RCC 7860 (cell line): ENCODE measurements around the gene TOR1AIP2.
"Not testable (repeated sequence)": the region's sequence is repeated elsewhere in the genome, so short reads cannot be mapped to it uniquely, and the experiment has no call there.

ENCODE experiments used
- DNase-seq: peaks from one replicate; pipeline ENCODE4 v3.0.0-alpha.2; 2015; ENCODE audit warnings: low spot score
- FAIRE-seq: peaks from 2 replicates; lab custom pipeline; 2012; peaks lifted over from hg19 to GRCh38; lab: Jason Lieb, UNC

Gene TOR1AIP2

DNA sequence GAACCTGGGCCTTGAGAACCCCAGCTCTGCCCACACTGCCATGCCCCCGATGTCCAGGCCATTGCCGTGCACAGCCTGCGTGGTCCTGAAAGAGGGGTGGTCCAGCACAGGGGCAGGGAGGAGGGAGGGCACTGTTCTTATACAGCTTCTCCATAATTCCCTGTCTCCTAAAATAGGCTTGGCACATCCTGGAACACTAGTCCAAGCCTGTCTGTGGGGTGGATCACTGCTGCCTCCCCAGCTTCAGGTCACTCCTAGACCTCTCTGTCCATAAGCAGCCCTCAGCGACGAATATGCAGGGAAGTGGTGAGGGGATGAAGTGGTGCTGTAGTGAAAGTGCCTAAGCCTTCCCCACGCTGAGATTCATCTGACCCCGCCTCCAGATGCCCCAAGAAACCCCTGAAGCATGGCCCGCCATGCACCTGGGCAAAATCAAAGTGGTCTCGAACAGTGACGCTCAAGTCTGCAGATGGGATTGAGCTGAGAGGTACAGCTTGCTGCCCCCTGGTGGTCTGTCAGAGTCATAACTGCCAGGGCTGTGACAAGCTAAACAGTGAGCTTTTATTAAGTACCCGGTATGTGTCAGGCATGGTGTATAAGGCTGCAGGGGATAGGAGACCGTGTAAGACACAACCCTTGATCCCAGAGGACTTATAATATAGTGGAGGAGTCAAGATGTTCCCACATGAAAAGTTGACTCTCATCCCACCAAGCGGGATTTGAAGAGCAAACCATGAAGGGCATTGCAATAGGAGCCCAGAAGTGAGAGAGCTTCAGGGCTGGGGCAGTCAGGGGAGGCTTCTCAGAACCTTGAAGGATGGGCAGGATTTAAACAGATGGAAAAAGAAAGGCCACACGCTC is 67.9 kb downstream of the TOR1AIP2 start:
- FAIRE-seq (no peak), DNase-seq (peak; percentile 46)

DNA sequence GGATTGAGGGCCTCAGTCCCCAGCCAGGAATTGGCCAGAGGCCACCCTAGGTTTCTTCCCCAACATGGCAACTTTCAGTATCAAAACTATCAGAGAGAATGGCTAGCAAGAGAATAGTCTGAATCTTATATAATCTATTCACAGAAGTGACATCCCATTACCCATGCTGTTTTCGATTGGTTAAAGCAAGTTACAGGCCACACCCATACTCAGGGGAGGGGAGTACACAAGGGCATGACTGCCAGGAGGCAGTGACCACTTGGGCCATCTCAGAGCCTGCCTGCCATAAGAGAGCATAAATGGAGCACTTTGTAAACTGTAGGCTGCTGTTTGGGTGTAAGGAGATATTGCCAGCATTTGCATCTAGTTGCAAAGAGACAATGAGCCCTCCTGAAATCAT is 69.1 kb downstream of the TOR1AIP2 start:
- no peak for DNase-seq
- FAIRE-seq = no peak

DNA sequence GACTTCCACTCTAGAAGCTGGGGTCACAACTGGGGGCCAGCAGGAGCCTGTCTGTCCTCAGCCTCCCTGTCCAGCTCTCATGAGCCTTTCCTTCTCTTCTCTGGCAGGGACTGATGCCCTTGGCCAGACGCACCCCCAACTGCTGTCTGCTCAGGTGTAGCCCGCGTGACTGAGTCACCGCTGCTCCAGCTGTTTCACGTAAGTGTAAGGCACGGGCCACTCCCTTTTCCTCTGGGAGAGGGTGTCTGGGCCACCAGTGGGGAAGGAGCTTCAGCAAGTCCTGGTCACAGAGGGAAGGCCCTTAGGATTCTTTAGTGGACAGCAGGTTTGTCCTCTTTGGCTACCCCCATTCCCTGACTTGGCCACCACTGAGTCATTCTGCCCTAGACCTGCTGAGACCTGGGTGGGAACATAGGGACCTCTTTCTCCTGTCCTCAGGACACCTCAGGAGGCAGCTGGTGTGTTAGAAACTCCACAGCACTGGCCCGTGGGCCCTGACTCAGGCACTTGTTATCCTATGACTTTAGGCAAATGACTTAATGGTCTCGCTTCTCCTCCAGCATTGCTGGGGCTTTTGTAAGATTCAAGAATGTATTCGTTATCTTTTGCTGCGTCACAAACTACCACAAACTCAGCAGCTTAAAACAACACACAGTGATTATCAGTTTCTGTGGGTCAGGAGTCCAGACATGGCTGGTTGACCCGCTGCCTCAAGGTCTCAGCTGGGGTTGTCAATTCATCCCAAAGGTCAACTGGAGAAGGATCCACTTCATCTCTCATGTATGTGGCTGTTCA is 69.7 kb downstream of the TOR1AIP2 start:
- DNase-seq = peak; percentile 79
- no peak for FAIRE-seq

DNA sequence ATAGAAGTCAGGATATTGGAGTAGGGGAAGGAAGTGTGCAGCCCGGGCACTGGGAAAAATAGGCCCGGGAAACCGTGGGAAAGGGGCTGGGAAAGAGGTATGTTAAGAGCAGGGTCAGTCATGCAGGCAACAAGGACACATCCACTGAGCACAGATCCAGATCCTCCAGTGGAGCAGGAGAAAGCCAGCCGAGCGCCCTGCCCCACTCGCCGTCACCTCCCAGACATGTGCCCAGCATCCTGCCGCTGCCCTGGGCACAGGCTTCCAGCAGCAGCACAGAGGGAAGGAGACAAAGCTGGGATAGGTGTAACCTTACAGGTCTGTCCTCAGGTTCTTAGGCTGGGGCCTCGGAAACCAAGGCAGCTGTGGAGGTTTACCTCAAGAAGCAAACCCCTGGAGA is 70.3 kb downstream of the TOR1AIP2 start:
- FAIRE-seq = no peak
- no peak for DNase-seq

DNA sequence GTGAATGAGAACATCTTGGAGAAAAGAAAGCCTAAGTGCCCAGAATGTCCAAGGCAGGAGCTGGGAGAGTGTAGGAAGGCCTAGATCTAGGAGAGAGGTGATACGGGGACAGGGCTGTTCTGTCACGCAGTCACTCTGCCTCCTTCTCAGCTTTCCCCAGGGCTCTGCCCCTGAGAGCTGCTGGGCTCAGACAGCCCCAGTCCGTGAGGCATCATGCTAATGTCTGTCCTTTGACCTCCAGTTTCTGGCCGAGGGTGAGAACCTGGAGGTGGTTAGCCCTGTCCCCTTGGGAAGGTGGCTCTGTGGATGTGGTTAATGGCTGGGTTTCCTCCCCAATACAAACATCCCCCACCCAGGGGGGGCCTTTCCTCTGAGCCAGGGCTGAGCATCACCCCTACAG is 71.3 kb downstream of the TOR1AIP2 start:
- DNase-seq = no peak
- no peak for FAIRE-seq

DNA sequence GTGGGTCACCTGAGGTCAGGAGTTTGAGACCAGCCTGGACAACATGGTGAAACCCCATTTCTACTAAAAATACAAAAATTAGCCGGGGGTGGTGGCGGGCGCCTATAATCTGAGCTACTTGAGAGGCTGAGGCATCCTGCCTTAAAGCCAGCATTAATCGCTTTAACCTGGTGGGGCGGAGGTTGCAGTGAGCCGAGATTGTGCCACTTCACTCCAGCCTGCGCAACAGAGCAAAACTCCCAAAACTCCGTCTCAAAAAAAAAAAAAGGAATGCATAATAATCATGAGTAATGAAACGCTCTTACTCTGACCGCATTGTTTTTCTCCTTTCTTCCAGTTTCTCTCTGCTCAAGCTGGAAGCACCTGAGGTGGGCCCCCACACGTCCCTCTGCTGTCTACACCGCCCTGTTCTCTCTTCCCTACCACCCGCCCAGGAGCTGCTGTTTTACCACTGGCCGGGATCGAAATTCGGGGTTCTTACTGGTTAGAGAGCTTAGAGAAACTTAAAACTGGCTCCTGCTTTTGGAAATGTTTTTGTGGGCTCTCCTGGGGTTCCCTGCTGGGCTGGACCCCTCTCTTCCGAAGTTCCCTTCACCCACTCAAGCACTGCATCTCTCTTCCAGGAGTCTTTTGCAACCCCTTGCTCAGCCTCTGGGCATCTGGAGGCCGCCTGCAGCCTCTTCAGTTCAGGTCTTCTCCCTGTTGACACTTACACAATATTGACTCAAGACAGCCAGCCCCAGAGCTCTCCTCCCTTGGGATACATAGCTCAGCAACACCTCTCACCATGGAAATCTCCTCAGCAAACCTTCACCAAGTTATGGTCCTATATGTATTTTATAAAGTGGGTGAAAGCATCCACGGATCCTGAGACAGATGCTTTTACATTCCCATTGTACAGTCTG is 72.1 kb downstream of the TOR1AIP2 start:
- FAIRE-seq (no peak), DNase-seq (no peak)

DNA sequence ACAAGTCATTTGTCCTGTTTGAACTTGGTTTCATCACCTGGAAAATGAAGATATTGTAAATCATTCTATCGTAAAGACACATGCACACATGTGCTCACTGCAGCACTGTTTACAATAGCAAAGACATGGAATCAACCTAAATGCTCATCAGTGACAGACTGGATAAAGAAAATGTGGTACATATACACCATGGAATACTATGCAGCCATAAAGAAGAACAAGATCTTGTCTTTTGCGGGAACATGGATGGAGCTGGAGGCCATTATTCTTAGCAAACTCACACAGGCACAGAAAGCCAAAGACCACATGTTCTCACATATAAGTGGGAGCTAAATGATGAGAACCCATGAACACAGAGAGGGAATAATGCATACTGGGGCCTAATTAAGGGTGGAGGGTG is 73.2 kb downstream of the TOR1AIP2 start:
- FAIRE-seq, DNase-seq: not testable (repeated sequence)

DNA sequence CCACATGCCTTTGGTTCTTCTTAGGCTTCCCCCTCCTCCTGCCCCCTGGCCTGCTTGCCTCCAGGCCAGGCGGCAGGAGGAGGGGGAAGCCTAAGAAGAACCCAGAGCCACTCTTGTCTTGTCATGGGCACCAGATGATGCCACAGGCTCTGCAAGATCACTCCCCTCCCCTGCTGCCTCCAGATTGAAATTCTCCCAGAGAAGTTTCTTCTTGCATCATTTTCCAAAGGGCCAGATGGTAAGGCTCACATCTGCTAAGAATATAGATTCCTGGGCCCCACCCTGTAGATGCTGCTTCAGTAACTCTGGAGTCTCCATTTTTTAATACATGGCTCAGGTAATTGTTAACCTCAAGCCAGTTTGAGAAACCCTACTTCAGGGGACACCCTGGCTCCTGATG is 73.7 kb downstream of the TOR1AIP2 start:
- FAIRE-seq (no peak), DNase-seq (no peak)

DNA sequence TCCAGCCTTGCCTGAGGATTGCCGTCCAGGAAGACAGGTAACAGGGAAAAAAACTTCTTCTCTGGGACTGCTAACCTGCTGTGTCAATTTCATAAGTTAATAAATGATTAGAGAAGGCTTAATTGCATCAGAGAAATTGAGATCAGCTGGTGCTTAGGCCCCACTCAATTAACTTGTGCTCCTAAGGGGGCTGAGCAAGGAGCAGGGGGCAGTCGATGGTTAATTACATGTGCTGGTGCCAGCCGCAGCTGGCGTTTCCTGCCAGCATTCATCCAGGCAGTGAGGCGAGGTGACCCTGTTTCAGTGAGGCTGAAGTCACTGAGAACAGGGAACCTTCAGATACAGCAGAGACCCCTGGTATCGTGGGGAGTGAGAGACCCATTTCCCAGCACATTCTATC is 74.5 kb downstream of the TOR1AIP2 start:
- FAIRE-seq = no peak

DNA sequence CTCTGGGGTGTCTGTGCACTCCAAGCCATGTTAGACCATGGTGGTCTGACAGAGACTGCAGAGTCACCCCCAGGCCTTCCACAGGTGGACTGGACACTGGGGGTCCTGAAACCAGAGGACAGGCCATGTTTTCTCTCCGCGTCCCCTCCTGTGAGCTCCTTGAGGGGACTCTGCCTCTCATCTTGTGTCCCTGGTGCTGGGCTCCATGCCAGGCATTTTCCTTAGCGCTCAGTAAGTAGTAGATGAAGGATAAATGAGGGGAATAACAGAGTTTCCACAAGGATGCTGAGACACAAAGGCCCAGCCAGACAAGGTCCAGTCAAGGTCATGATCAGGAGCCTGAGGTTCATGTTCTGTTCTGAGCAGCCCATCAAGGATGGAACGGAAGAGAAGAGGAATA is 77.1 kb downstream of the TOR1AIP2 start:
- FAIRE-seq = no peak
- no peak for DNase-seq

More for the DNA sequence above, 74.5 kb downstream of the TOR1AIP2 start:
- no peak for DNase-seq

DNA sequence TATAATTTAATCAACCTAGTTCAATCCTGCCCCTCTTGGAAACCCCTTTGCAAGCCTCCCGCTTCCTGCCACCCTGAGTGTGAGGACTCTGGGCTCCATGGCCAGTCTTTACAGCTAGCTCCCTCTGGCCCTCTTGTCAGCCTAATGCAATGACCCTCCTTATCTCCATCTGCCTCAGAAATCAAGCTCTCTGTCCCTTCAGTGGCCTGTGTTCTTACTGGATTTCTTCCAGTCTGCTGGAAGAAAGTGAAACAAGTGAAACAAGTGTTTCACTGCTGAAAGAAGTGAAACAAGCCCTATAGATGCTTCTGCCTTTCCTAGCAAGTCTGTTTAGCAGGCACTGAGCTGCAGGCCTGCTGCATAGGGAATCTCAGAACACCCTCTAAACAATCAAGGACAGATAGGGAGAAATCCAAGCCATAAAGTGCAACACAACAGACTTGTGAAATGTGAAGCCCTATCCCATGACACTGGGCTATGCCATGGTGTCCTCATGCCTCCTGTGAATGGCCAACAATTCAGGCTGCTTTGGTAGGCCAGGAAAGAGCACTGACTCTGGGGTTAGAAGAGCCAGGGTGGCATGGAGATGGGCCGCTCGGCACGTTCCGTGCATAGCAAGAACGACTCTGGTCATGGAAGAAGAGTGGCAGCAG is 78.6 kb downstream of the TOR1AIP2 start:
- DNase-seq = no peak
- no peak for FAIRE-seq

DNA sequence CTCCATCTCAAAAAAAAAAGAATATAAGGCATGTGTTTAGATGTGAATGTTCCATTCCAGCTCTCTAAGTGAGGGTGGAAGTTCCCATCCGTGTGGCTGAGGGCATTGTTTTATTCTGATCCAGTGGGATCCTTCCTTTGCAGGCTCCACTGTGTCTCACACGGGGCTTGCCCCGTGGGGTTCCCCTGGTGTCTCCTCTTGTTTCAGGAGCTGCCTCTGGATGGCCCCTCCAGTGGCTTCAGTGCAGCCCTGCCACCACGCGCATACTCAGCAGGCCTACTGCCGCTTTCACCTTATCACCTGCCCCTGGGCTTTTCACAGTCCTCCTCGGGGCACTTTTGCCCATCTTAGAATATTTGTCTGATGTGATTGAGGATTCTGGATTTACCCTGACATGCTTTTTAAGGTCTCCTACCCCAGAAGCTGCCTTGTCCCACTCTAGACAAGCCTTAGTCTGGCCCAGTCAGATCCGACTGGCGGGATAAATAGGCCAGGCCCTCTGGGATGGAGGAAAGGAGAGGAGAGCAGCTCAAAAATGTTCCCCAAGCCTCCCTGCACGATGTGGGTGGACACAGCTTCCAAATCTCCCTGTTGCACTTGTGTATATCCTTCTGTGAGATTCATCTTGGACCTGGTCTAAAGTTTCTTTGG is 79.3 kb downstream of the TOR1AIP2 start:
- no peak for FAIRE-seq
- no peak for DNase-seq

DNA sequence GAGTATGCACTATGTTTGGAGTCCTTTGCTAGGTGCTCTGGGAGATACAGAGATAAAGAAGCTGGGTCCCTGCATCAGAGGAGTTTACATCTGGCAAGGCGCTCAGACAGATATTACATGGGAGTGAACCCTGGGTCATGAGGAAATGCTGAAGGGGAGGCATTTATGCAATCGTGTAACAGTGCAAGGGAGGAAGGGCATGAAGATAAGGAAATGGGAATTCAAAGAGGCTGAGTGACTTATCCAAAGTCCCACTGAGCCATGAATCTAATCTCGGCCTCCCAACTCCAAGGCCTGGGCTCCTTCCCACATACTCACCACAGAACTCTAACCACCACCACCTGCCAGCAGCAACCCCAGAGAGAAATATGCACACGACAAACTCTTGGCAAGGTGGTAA is 82.9 kb downstream of the TOR1AIP2 start:
- DNase-seq (no peak), FAIRE-seq (no peak)

DNA sequence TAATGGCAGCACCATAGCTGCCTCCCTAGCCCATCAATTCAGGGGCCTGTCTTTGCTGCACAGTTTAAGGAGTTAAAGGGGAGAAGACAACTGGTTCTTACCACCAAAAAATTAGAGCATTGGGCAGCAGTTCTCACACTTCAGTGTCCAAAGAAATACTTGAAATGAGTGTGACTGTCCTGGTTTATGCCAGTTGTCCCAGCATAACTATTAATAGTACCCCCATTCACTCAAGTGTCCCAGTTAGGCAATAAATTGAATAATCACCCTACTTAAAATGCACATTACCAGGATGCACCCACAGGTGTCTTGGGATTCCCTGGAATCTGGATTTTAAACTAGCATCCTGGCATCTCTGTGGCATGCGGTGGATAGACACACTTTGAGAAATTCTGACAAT is 83.5 kb downstream of the TOR1AIP2 start:
- no peak for DNase-seq
- FAIRE-seq = no peak

DNA sequence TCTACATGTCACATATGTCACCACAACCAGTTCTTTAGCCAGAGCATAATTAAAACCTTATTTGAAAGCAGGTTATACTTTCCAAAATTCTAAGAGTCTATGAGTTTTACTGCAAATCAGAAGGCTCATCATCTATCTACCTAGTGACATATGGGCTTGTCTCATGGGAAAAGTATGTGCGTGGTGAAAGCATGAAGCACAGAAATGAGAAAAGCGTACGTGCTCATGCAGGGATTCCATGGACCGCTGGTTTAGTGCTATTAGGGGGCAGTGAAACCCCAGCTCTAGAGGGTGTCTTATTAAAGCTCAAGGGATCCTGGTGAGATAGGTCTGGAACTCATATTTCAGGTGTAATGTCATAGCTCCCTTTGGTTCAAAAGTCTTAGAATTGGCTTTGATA is 84.3 kb downstream of the TOR1AIP2 start:
- no peak for DNase-seq
- no peak for FAIRE-seq
